Keratinocyte (primary cell): ENCODE measurements around the gene MPZL1.

ENCODE experiments used
- CTCF ChIP-seq, 3 experiments: IDR thresholded peaks in 1 of 3; conservative IDR thresholded peaks in 1 of 3; optimal IDR thresholded peaks in 1 of 3; 2 replicates in 2 of 3; 3 replicates in 1 of 3; pipeline versions ENCODE3 to v1.5.1; 2011; ENCODE audit warnings: low read length in 3 of 3, mild to moderate bottlenecking in 3 of 3, moderate library complexity in 2 of 3, control low read depth in 1 of 3, inconsistent platforms in 1 of 3; ENCODE audit not compliant: insufficient read depth in 2 of 3; ENCODE audit errors: extremely low read depth in 1 of 3
- EZH2 ChIP-seq: IDR thresholded peaks from one replicate; pipeline ENCODE4 v1.6.1; 2012; ENCODE audit warnings: inconsistent platforms, mild to moderate bottlenecking, low read length, moderate library complexity

- TF ChIP-seq CTCF (optimal IDR thresholded peaks at IDR 0.05 in 1 of 3, IDR thresholded peaks at IDR 0.05 in 1 of 3, conservative IDR thresholded peaks at IDR 0.05 in 1 of 3; ENCODE audit: extremely low read depth in 1 of 3, insufficient read depth in 2 of 3, low read length in 3 of 3) (no peak), EZH2 (no peak)
These were observed 5.8 kb upstream of the MPZL1 start for GRCh38 chr1:167716000-167716271.
